ENCODE measurements around the gene LRRIQ4.

LRRIQ4 gene

GRCh38 chr3:169772305-169772896, 40.3 kb upstream of the LRRIQ4 start:
- POLR2A ChIA-PET (ENCODE audit: low non-redundant PET) = interaction anchor here (0.6 kb wide), 1 partner anchor 37 kb away, joined by 6 read pairs; no protein-coding TSS in a partner anchor
- peak; percentile 54 for DNase-seq (ENCODE audit: low spot score)
- no peak for TF ChIP-seq CTCF (conservative IDR thresholded peaks at IDR 0.05; ENCODE audit: low read depth)
- H3K27ac ChIP-seq = peak overlapping the region; percentile 98
- CTCF ChIA-PET = interaction anchor here (0.7 kb wide), 1 partner anchor 295 kb away, joined by 5 read pairs; no protein-coding TSS in a partner anchor

- H3K27ac ChIP-seq = peak within 1 kb of the TSS; percentile 98
- TF ChIP-seq CTCF (conservative IDR thresholded peaks at IDR 0.05; ENCODE audit: low read depth) = no peak
- peak; percentile 74 for DNase-seq (ENCODE audit: low spot score)
- POLR2A ChIA-PET (ENCODE audit: low non-redundant PET) = interaction anchor here (0.6 kb wide), 1 partner anchor 36 kb away, joined by 6 read pairs; no protein-coding TSS in a partner anchor
- CTCF ChIA-PET = no interaction called here
Observed at GRCh38 chr3:169772897-169773816, 39.5 kb upstream of the LRRIQ4 start, which contains the start of gene MYNN. Gene MYNN, plus strand, starts transcription at chr3:169773396. Its CDS starts 900 bp downstream, at chr3:169774296.

GRCh38 chr3:169774186-169774585, 38.5 kb upstream of the LRRIQ4 start:
- ChIA-PET CTCF (interaction anchor here (0.7 kb wide), 1 partner anchor 382 kb away, joined by 3 read pairs; no protein-coding TSS in a partner anchor), POLR2A (ENCODE audit: low non-redundant PET) (no interaction called here)
- H3K27ac ChIP-seq = no peak overlapping the region
- DNase-seq (ENCODE audit: low spot score) = no peak
- no peak for TF ChIP-seq CTCF (conservative IDR thresholded peaks at IDR 0.05; ENCODE audit: low read depth)

- no peak for DNase-seq (ENCODE audit: low spot score)
- H3K27ac ChIP-seq = no peak overlapping the region
- ChIA-PET POLR2A (ENCODE audit: low non-redundant PET) (no interaction called here), CTCF (interaction anchor here (0.5 kb wide), 1 partner anchor 691 kb away, joined by 4 read pairs; no protein-coding TSS in a partner anchor)
- TF ChIP-seq CTCF (conservative IDR thresholded peaks at IDR 0.05; ENCODE audit: low read depth) = no peak
Observed at GRCh38 chr3:169777822-169778221, 34.8 kb upstream of the LRRIQ4 start.

GRCh38 chr3:169780742-169781141, 31.9 kb upstream of the LRRIQ4 start:
- TF ChIP-seq CTCF (conservative IDR thresholded peaks at IDR 0.05; ENCODE audit: low read depth) = no peak
- CTCF ChIA-PET = no interaction called here
- no peak for DNase-seq (ENCODE audit: low spot score)
- no peak overlapping the region for H3K27ac ChIP-seq
- POLR2A ChIA-PET (ENCODE audit: low non-redundant PET) = no interaction called here

- no peak overlapping the region for H3K27ac ChIP-seq
- ChIA-PET CTCF (no interaction called here), POLR2A (ENCODE audit: low non-redundant PET) (no interaction called here)
- no peak for DNase-seq (ENCODE audit: low spot score)
- TF ChIP-seq CTCF (conservative IDR thresholded peaks at IDR 0.05; ENCODE audit: low read depth) = no peak
Observed at GRCh38 chr3:169781209-169781855, 31.3 kb upstream of the LRRIQ4 start.

Data from RWPE1 (cell line).